A673 (cell line): ENCODE data around the gene CNOT8.

Experiments used
- CTCF ChIP-seq: fragments of 300-800, 200-600 bp; sonication (generic); conservative IDR thresholded peaks from 2 replicates; pipeline ENCODE4 v1.5.1; 2017; ENCODE audit warnings: low read depth, mild to moderate bottlenecking, antibody characterized with exemption, low read length, moderate library complexity, mixed read lengths
- EZH2 ChIP-seq: fragments of 200-600 bp; sonication (generic); IDR thresholded peaks from 2 replicates; pipeline ENCODE4 v1.6.1; 2017; ENCODE audit warnings: borderline replicate concordance, low read depth, mild to moderate bottlenecking, mixed read lengths, antibody characterized with exemption, low read length; ENCODE audit not compliant: poor library complexity, severe bottlenecking

- TF ChIP-seq CTCF, result no peak
- no peak for TF ChIP-seq EZH2
Observed at GRCh38 chr5:154898210-154898609, 39.8 kb downstream of the CNOT8 start.
